ENCODE measurements around the gene NCBP3. TPM values are rescaled to one million over a fixed set of nuclear protein-coding genes. Genes with fewer than 3 reads are reported as not detected.

The NCBP3 gene
- total and polyA plus RNA-seq, 2 of the 8 experiments (the other 6 are each of a cell fraction or from before 2014, with no cell fraction given): 19.6 to 46.1 TPM

- H3K36me3 ChIP-seq (ENCODE audit: control insufficient read depth in 2 of 4, insufficient read depth in 4 of 4, low read length in 3 of 4): no peaks in the 10 kb centered on the region
- DNase-seq (ENCODE audit: low read depth in 1 of 2, low spot score in 2 of 2) (no peak), FAIRE-seq (no peak)
- H4K91ac ChIP-seq (replicated peaks; ENCODE audit: insufficient read length, low read length): no peak overlapping the region
- H4K20me1 ChIP-seq (replicated peaks in 1 of 2; ENCODE audit: control insufficient read depth in 1 of 2, insufficient read depth in 2 of 2, low read length in 2 of 2): peaks cover 2 to 5% of the 10 kb centered on the region in 2 experiments
- H3K4ac ChIP-seq (replicated peaks; ENCODE audit: insufficient read length, low read depth, low read length): no peak overlapping the region
- WGBS, 2 experiments (ENCODE audit: extremely low coverage in 1 of 2, insufficient coverage in 1 of 2, insufficient read length in 1 of 2, insufficient replicate concordance in 2 of 2, low coverage in 1 of 2, low lambda C conversion rate in 2 of 2, missing lambda C conversion rate in 1 of 2): 85% methylated on average over 28 of the region's 31 CpGs; no CpG with 5 or more reads in 1 of the 2 experiments
- peak overlapping the region; percentile 20; the same call in 1 of the 2 replicates for H2BK12ac ChIP-seq (ENCODE audit: low read depth, low read length)
- H2BK20ac ChIP-seq (ENCODE audit: low read length): no peak overlapping the region
- no peak overlapping the region for H3K23ac ChIP-seq (ENCODE audit: insufficient read length)
- H3K9ac ChIP-seq (replicated peaks in 1 of 4; ENCODE audit: extremely low read depth in 1 of 4, low read depth in 3 of 4, low read length in 3 of 4): no peak overlapping the region
- no peak overlapping the region for H3K14ac ChIP-seq (ENCODE audit: insufficient read length)
- no peak overlapping the region for H3K4me3 ChIP-seq (ENCODE audit: extremely low read depth in 1 of 4, insufficient read depth in 2 of 4, low read depth in 3 of 4, low read length in 4 of 4)
- H3K27me3 ChIP-seq (replicated peaks in 1 of 4; ENCODE audit: control insufficient read depth in 3 of 4, extremely low read depth in 1 of 4, insufficient read depth in 3 of 4, low read length in 3 of 4): no peaks in the 10 kb centered on the region
- peak overlapping the region; percentile 13; the same call in 1 of the 2 replicates for H2AK5ac ChIP-seq (ENCODE audit: low read depth, low read length)
- no peak overlapping the region for H2AFZ ChIP-seq (ENCODE audit: low read length)
- H3K23me2 ChIP-seq (ENCODE audit: low read depth, low read length): no peaks in the 10 kb centered on the region
- no peak overlapping the region for H3K4me2 ChIP-seq (ENCODE audit: insufficient read depth in 1 of 2, low read depth in 2 of 2, low read length in 2 of 2)
- no peak overlapping the region for H3K56ac ChIP-seq (replicated peaks; ENCODE audit: insufficient read length, low read depth, low read length)
- TF ChIP-seq KDM1A (IDR thresholded peaks at IDR 0.05; ENCODE audit: borderline replicate concordance, low read length) (peak; percentile 19; the same call in 1 of the 2 replicates), TEAD4 (IDR thresholded peaks at IDR 0.05; ENCODE audit: low read depth, low read length) (no peak)
- no peak overlapping the region for H4K8ac ChIP-seq (ENCODE audit: extremely low read depth, insufficient read depth, low read length)
- H3K18ac ChIP-seq (ENCODE audit: extremely low read depth, low read length): no peak overlapping the region
- peak overlapping the region; percentile 18; the same call in 1 of the 2 replicates for H2BK5ac ChIP-seq (ENCODE audit: low read depth, low read length)
- H3K79me1 ChIP-seq (ENCODE audit: low read depth, low read length): no peaks in the 10 kb centered on the region
- 0 out of 2 replicates have a peak overlapping the region, but pooled peaks have one; percentile 82 for H2BK15ac ChIP-seq (ENCODE audit: low read length)
- no peak overlapping the region for H2BK120ac ChIP-seq (replicated peaks; ENCODE audit: low read depth, low read length)
- no peaks in the 10 kb centered on the region for H3K4me1 ChIP-seq (replicated peaks in 1 of 4; ENCODE audit: control insufficient read depth in 3 of 4, insufficient read depth in 4 of 4, low read length in 3 of 4)
- H3K79me2 ChIP-seq (ENCODE audit: control insufficient read depth in 1 of 2, insufficient read depth in 2 of 2, low read length in 2 of 2): no peaks in the 10 kb centered on the region
- no peaks in the 10 kb centered on the region for H3K9me3 ChIP-seq (ENCODE audit: insufficient read depth in 2 of 2, low read depth in 1 of 2, low read length in 1 of 2)
- CTCF ChIA-PET (ENCODE audit: partially characterized antibody): interaction anchor here (1.0 to 3.8 kb wide), 5 partner anchors 8 to 63 kb away, joined by 3 to 32 read pairs (median 3); no protein-coding TSS in a partner anchor
- no peak overlapping the region for H4K5ac ChIP-seq (ENCODE audit: insufficient read length, low read depth, low read length)
- H3K27ac ChIP-seq (ENCODE audit: low read depth, low read length): no peak overlapping the region
- POLR2A ChIA-PET (ENCODE audit: partially characterized antibody): interaction anchor here (0.7 kb wide), 1 partner anchor 49 kb away, joined by 3 read pairs; no protein-coding TSS in a partner anchor
Observed at GRCh38 chr17:3795390-3796102, 50.5 kb downstream of the NCBP3 start.
